ENCODE results near the gene LRRC28.

Gene LRRC28

DNA sequence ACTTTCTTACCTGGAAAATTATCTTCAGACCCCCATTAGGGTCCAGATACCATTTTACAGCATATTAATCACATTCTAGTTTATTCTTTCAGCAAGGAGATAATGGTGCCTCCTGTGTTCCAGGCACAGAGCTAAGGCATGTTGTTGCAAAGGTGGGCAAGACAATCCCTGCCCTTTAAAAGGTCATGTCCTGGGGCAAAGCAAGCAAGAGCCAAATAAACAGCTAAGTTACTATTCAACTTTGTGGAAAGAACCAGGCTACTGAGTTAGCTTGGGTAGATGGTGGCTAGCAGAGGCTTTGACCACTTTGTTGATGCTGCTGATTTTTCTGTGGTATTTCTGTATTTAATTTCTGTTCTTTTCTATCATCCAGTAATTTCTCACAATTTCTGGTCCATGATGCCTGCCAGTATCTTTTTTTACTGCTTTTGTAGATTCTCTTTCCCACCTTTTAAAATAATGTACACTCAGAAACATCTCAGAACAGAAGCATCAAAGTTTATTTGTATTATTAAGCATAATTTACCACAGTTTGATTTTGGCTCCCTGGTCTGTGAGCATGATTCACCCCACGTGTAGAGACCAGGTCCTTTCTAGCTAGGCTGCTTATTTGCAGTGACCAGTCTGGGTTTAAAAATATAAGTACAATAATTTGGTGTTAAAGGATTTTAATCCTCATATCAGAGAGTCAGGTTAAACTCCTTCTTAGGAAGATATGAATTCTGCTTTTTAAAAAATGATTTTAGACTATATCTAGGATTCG, 71.5 kb downstream of the LRRC28 start:
- no peak overlapping the region for H3K27ac ChIP-seq (ENCODE audit: low read depth, low read length)
- H3K36me3 ChIP-seq (ENCODE audit: control insufficient read depth, insufficient read depth, low read length): no peaks in the 10 kb centered on the region
- H3K9ac ChIP-seq (ENCODE audit: low read depth, low read length): no peak overlapping the region
- no peak overlapping the region for H3K4me3 ChIP-seq (ENCODE audit: low read depth, low read length)
- H3K9me3 ChIP-seq (ENCODE audit: control insufficient read depth, insufficient read depth, low read length): no peaks in the 10 kb centered on the region
- no peaks in the 10 kb centered on the region for H3K27me3 ChIP-seq (ENCODE audit: control insufficient read depth, insufficient read depth, low read length)
- peaks cover under 1% of the 10 kb centered on the region; the same call in 1 of the 2 replicates for H3K4me1 ChIP-seq (ENCODE audit: control insufficient read depth, insufficient read depth, low read length)

DNA sequence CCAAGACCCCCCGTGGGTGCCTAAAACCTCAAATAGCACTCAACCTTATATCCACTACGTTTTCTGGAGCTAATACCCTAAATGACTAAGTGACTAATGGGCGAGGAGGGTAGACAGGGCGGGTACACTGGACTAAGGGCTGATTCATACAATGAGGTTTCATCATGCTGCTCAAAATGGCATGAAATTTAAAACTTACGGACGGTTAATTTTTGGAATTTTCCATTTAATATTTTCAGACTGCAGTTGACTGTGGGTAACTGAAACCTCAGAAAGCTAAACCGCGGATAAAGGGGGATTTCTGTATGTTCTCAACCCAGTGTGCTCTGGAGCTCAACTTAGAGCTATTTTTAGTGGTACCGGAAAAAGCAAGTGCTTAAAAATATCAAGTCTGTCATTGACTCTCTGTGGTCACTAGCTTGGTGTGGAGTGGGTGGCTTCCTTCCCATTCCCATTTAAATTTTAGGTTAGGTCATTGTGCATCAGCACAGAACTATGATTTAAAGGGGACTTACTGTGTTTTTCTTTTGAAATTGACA, 72.9 kb downstream of the LRRC28 start:
- H3K27ac ChIP-seq (ENCODE audit: low read depth, low read length): no peak overlapping the region
- no peaks in the 10 kb centered on the region for H3K36me3 ChIP-seq (ENCODE audit: control insufficient read depth, insufficient read depth, low read length)
- H3K9ac ChIP-seq (ENCODE audit: low read depth, low read length): no peak overlapping the region
- no peaks in the 10 kb centered on the region for H3K27me3 ChIP-seq (ENCODE audit: control insufficient read depth, insufficient read depth, low read length)
- no peaks in the 10 kb centered on the region for H3K9me3 ChIP-seq (ENCODE audit: control insufficient read depth, insufficient read depth, low read length)
- H3K4me3 ChIP-seq (ENCODE audit: low read depth, low read length): no peak overlapping the region
- H3K4me1 ChIP-seq (ENCODE audit: control insufficient read depth, insufficient read depth, low read length): no peaks in the 10 kb centered on the region

DNA sequence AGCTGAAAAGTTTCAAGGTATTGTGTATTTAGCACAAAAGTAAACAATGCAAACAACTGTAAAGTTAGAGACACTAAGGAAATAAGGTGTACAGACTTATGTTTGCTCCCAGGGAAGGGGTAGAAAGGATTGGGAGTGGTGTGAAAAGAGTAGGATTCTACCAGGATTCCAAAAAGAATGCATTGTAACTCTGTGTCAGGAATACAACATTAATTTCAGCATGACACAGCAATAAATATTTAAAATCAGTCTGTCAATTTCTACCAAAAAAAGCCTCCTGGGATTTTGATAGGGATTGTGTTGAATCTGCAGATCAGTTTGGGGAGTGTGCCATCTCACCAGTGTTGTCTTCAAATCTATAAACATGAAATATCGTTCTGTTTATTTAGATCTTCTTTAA, 73.4 kb downstream of the LRRC28 start:
- Histone ChIP-seq H3K27ac (ENCODE audit: low read depth, low read length) (no peak overlapping the region), H3K4me3 (ENCODE audit: low read depth, low read length) (no peak overlapping the region)

GRCh38 chr15:99326235-99326634, 75.0 kb downstream of the LRRC28 start:
- Histone ChIP-seq H3K9ac (ENCODE audit: low read depth, low read length) (no peak overlapping the region), H3K9me3 (ENCODE audit: control insufficient read depth, insufficient read depth, low read length) (no peaks in the 10 kb centered on the region), H3K4me3 (ENCODE audit: low read depth, low read length) (no peak overlapping the region), H3K27me3 (ENCODE audit: control insufficient read depth, insufficient read depth, low read length) (no peaks in the 10 kb centered on the region), H3K4me1 (ENCODE audit: control insufficient read depth, insufficient read depth, low read length) (peaks cover 1% of the 10 kb centered on the region; the same call in 1 of the 2 replicates), H3K27ac (ENCODE audit: low read depth, low read length) (no peak overlapping the region), H3K36me3 (ENCODE audit: control insufficient read depth, insufficient read depth, low read length) (no peaks in the 10 kb centered on the region)

More for the DNA sequence above, 73.4 kb downstream of the LRRC28 start:
- H3K9me3 ChIP-seq (ENCODE audit: control insufficient read depth, insufficient read depth, low read length): no peaks in the 10 kb centered on the region
- H3K9ac ChIP-seq (ENCODE audit: low read depth, low read length): no peak overlapping the region
- H3K36me3 ChIP-seq (ENCODE audit: control insufficient read depth, insufficient read depth, low read length): no peaks in the 10 kb centered on the region
- H3K27me3 ChIP-seq (ENCODE audit: control insufficient read depth, insufficient read depth, low read length): no peaks in the 10 kb centered on the region
- no peaks in the 10 kb centered on the region for H3K4me1 ChIP-seq (ENCODE audit: control insufficient read depth, insufficient read depth, low read length)

DNA sequence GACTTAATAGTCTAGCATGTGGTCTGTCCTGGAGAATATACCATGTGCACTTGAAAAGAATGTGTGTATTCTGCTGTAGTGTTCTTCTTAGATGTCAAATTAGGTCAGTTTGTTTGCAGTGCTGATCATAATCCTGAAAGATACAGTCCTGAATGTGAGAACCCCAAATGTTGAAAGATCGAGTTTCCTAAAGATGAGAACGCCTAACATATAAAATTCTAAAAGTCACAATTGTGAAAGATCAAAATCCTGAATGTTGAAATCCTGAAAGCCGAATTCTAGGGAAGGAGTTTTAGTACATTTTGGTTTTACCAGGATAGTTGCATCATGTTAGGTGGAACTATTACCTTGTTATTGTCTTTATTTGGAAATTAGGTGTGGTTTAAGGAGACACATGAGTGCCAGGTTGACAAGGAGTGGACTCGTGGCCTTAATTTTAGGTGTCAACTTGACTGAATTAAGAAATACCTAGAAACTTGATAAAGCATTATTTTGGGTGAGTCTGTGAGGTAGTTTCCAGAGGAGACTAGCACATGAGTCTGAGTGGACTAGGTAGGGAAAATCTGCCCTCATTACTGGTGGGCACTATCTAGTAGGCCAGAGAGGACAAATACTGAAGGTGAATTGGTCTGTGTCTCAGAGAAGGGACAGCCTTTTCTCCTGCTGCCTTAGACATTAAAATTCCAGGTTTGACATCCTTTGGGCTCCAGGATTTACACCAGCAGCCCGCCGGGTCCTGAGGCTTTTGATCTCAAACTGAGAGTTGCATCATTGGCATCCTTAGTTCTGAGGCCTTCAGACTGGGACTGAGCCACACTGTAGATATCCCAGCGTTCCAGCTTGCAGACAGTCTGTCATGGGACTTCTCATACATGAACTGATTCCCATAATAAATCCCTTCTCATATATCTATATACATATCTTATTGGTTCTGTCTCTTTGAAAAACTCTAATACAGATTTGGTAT, 77.1 kb downstream of the LRRC28 start:
- H3K27ac ChIP-seq (ENCODE audit: low read depth, low read length): no peak overlapping the region
- H3K9me3 ChIP-seq (ENCODE audit: control insufficient read depth, insufficient read depth, low read length): no peaks in the 10 kb centered on the region
- no peaks in the 10 kb centered on the region for H3K36me3 ChIP-seq (ENCODE audit: control insufficient read depth, insufficient read depth, low read length)
- H3K4me3 ChIP-seq (ENCODE audit: low read depth, low read length): no peak overlapping the region
- peaks cover 11% of the 10 kb centered on the region for H3K4me1 ChIP-seq (ENCODE audit: control insufficient read depth, insufficient read depth, low read length)
- H3K9ac ChIP-seq (ENCODE audit: low read depth, low read length): no peak overlapping the region
- no peaks in the 10 kb centered on the region for H3K27me3 ChIP-seq (ENCODE audit: control insufficient read depth, insufficient read depth, low read length)

DNA sequence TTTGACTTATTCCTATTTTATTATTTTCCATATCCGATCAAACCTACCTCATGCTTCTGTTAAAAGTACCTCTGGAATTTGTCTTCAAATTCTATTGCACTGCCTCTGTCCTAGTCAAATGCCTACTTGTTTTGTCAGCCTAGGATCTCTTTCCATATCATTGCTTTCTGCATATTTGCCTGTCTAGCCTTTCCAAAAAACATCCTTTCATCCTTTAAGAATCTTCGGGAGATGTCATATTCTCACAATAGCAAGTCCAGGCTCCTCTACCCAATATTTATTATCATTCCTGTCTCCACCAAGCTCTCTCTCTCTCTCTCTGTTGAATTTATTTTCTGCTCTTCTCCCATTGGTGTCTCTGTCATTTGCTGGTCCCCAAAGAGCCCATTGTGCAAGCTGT, 80.1 kb downstream of the LRRC28 start:
- Histone ChIP-seq H3K4me3 (ENCODE audit: low read depth, low read length) (no peak overlapping the region), H3K4me1 (ENCODE audit: control insufficient read depth, insufficient read depth, low read length) (peaks cover 11% of the 10 kb centered on the region), H3K9me3 (ENCODE audit: control insufficient read depth, insufficient read depth, low read length) (no peaks in the 10 kb centered on the region), H3K27ac (ENCODE audit: low read depth, low read length) (no peak overlapping the region), H3K36me3 (ENCODE audit: control insufficient read depth, insufficient read depth, low read length) (no peaks in the 10 kb centered on the region), H3K27me3 (ENCODE audit: control insufficient read depth, insufficient read depth, low read length) (no peaks in the 10 kb centered on the region), H3K9ac (ENCODE audit: low read depth, low read length) (no peak overlapping the region)

DNA sequence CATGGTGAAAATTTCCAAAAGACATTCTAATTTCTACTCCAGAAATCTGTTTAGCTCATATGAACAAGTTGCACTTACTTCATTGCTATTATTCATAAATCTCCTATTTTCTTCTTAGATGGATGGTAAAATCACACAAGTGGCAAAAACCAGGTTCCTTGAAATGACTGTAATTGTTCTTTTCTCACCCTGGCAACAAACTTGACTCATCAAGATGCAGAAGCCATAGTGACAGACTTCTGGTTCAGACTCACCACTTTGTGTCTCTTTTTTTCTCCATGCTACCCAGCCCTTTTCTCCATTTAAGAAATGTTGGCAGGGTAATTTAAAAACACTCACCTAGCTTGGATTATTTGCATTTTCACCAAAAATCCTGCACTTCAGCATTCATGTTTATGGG, 82.1 kb downstream of the LRRC28 start:
- H3K27me3 ChIP-seq (ENCODE audit: control insufficient read depth, insufficient read depth, low read length): no peaks in the 10 kb centered on the region
- H3K4me1 ChIP-seq (ENCODE audit: control insufficient read depth, insufficient read depth, low read length): peaks cover 11% of the 10 kb centered on the region
- H3K9me3 ChIP-seq (ENCODE audit: control insufficient read depth, insufficient read depth, low read length): no peaks in the 10 kb centered on the region
- H3K27ac ChIP-seq (ENCODE audit: low read depth, low read length): no peak overlapping the region
- H3K4me3 ChIP-seq (ENCODE audit: low read depth, low read length): no peak overlapping the region
- no peaks in the 10 kb centered on the region for H3K36me3 ChIP-seq (ENCODE audit: control insufficient read depth, insufficient read depth, low read length)
- no peak overlapping the region for H3K9ac ChIP-seq (ENCODE audit: low read depth, low read length)

DNA sequence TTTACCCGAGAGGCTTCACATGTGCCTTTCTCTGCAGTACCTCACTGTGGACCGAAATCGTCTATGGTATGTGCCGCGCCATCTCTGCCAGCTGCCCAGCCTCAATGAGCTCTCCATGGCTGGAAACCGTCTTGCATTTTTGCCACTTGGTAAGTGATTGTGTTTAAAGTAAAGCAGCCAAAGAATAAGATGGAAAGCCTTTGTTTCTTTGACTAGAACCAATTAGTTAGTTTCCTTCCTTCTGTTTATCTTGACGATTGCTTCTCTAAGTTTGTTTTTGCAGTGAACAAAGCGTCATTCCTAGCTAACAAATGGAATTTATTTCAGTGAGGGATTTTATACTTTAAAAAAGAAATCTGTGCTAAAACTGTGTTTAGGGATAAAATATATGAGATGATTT, 82.7 kb downstream of the LRRC28 start:
- no peak overlapping the region for H3K27ac ChIP-seq (ENCODE audit: low read depth, low read length)
- H3K4me3 ChIP-seq (ENCODE audit: low read depth, low read length): no peak overlapping the region
- no peak overlapping the region for H3K9ac ChIP-seq (ENCODE audit: low read depth, low read length)
- H3K9me3 ChIP-seq (ENCODE audit: control insufficient read depth, insufficient read depth, low read length): no peaks in the 10 kb centered on the region
- peaks cover 11% of the 10 kb centered on the region for H3K4me1 ChIP-seq (ENCODE audit: control insufficient read depth, insufficient read depth, low read length)
- H3K36me3 ChIP-seq (ENCODE audit: control insufficient read depth, insufficient read depth, low read length): no peaks in the 10 kb centered on the region
- no peaks in the 10 kb centered on the region for H3K27me3 ChIP-seq (ENCODE audit: control insufficient read depth, insufficient read depth, low read length)

- Histone ChIP-seq H3K36me3 (ENCODE audit: control insufficient read depth, insufficient read depth, low read length) (no peaks in the 10 kb centered on the region), H3K27ac (ENCODE audit: low read depth, low read length) (no peak overlapping the region), H3K9me3 (ENCODE audit: control insufficient read depth, insufficient read depth, low read length) (no peaks in the 10 kb centered on the region), H3K9ac (ENCODE audit: low read depth, low read length) (no peak overlapping the region), H3K4me3 (ENCODE audit: low read depth, low read length) (no peak overlapping the region), H3K4me1 (ENCODE audit: control insufficient read depth, insufficient read depth, low read length) (peaks cover 11% of the 10 kb centered on the region), H3K27me3 (ENCODE audit: control insufficient read depth, insufficient read depth, low read length) (no peaks in the 10 kb centered on the region)
Observed at GRCh38 chr15:99335508-99335907, 84.2 kb downstream of the LRRC28 start.

GRCh38 chr15:99336794-99337193, 85.5 kb downstream of the LRRC28 start:
- Histone ChIP-seq H3K9me3 (ENCODE audit: control insufficient read depth, insufficient read depth, low read length) (no peaks in the 10 kb centered on the region), H3K36me3 (ENCODE audit: control insufficient read depth, insufficient read depth, low read length) (no peaks in the 10 kb centered on the region), H3K4me3 (ENCODE audit: low read depth, low read length) (no peak overlapping the region), H3K4me1 (ENCODE audit: control insufficient read depth, insufficient read depth, low read length) (peaks cover 4% of the 10 kb centered on the region), H3K27ac (ENCODE audit: low read depth, low read length) (no peak overlapping the region), H3K27me3 (ENCODE audit: control insufficient read depth, insufficient read depth, low read length) (no peaks in the 10 kb centered on the region), H3K9ac (ENCODE audit: low read depth, low read length) (no peak overlapping the region)

- H3K27ac ChIP-seq (ENCODE audit: low read depth, low read length): no peak overlapping the region
Observed at GRCh38 chr15:99340347-99340746, 89.1 kb downstream of the LRRC28 start.

More at GRCh38 chr15:99340347-99340746, 89.1 kb downstream of the LRRC28 start:
- Histone ChIP-seq H3K4me1 (ENCODE audit: control insufficient read depth, insufficient read depth, low read length) (no peaks in the 10 kb centered on the region), H3K9me3 (ENCODE audit: control insufficient read depth, insufficient read depth, low read length) (no peaks in the 10 kb centered on the region), H3K36me3 (ENCODE audit: control insufficient read depth, insufficient read depth, low read length) (no peaks in the 10 kb centered on the region), H3K4me3 (ENCODE audit: low read depth, low read length) (no peak overlapping the region), H3K9ac (ENCODE audit: low read depth, low read length) (no peak overlapping the region), H3K27me3 (ENCODE audit: control insufficient read depth, insufficient read depth, low read length) (no peaks in the 10 kb centered on the region)

All from HUES48 (cell line).